NT2/D1 (cell line): Measurements from ENCODE around the gene RAMP3.

Experiments
- YY1 ChIP-seq: IDR thresholded peaks from 2 replicates; pipeline ENCODE4 v1.6.1; 2011; ENCODE audit not compliant: insufficient read length, insufficient read depth
- ZNF274 ChIP-seq: IDR thresholded peaks from 2 replicates; pipeline ENCODE4 v1.6.1; 2011; ENCODE audit warnings: mild to moderate bottlenecking, low read depth, low read length

DNA sequence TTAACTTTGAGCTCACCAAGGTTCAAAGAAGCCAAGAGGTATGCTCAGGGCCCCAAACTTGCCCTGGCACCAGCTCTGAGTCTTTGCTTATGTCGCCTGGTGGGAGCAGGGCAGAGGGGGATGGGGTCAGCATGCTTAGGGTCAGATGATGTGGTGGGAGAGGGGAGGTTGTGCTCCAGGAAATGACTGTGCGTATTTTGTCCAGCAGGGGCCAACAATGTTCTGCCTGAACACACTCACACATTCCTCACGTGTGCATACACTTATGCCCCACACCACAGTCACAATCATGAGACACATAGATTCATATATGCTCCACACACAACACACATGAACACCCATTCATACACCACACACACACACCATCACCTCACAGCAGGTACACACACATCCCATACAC lies 4.4 kb upstream of the RAMP3 start:
- TF ChIP-seq YY1, result no peak
- TF ChIP-seq ZNF274, result no peak
